Stimulated activated CD4-positive, alpha-beta T cell treated with anti-CD3 and anti-CD28 coated beads, Interleukin-2, amount 100 ng/mL, for 24 hours (primary cell): ENCODE measurements around the gene DHRS4L2.
"Not testable (repeated sequence)": the region's sequence is repeated elsewhere in the genome, so short reads cannot be mapped to it uniquely, and the experiment has no call there.

Source experiments
- DNase-seq, 2 donors: peaks; one replicate each; pipeline ENCODE4 v3.0.0-alpha.2; 2020

Gene DHRS4L2

DNA sequence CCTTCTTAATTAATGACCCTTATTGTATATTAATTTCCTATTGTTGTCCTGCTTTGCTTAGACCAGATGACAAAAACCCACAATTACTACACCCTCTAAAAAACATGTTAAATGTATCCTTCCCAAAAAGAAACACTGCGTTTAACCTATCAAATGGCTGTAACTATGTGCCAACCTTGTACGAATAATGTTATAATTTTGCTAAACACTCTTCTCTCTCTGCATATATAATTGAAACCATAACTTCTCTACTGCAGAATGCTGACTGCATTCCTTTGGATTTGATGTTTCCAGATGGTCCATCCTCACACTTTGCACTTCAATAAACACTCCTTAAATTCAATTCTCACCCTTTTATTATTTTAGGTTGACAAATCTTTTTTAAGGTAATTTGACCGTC, 31.8 kb downstream of the DHRS4L2 start:
- DNase-seq: not testable (repeated sequence)

DNA sequence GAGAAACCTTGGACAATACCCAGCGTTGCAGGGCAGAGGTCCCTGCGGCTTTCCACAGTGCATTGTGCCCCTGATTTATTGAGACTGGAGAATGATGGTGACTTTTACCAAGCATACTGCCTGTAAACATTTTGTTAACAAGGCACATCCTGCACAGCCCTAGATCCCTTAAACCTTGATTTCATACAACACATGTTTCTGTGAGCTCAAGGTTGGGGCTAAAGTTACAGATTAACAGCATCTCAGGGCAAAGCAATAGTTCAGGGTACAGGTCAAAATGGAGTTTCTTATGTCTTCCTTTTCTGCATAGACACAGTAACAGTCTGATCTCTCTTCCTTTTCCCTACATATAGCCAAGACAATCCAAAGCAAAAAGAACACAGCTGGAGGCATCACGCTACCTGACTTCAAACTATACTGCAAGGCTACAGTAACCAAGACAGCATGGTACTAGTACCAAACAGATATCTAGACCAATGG, 36.2 kb downstream of the DHRS4L2 start:
- DNase-seq: not testable (repeated sequence)

DNA sequence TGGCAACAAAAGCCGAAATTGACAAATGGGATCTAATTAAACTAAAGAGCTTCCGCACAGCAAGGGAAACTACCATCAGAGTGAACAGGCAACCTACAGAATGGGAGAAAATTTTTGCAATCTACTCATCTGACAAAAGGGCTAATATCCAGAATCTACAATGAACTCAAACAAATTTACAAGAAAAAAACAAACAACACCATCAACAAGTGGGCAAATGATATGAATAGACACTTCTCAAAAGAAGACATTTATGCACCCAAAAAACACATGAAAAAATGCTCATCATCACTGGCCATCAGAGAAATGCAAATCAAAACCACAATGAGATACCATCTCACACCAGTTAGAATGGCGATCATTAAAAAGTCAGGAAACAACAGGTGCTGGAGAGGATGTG, 41.0 kb downstream of the DHRS4L2 start:
- not testable (repeated sequence) for DNase-seq

DNA sequence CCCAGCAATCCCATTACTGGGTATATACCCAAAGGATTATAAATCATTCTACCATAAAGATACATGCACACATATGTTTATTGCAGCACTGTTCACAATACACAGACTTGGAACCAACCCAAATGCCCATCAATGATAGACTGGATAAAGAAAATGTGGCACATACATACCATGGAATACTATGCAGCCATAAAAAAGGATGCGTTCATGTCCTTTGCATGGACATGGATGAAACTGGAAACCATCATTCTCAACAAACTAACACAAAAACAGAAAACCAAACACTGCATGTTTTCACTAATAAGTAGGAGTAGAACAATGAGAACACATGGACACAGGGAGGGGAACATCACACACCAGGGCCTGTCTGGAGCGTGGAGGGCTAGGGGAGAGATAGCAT, 42.6 kb downstream of the DHRS4L2 start:
- DNase-seq: not testable (repeated sequence)

DNA sequence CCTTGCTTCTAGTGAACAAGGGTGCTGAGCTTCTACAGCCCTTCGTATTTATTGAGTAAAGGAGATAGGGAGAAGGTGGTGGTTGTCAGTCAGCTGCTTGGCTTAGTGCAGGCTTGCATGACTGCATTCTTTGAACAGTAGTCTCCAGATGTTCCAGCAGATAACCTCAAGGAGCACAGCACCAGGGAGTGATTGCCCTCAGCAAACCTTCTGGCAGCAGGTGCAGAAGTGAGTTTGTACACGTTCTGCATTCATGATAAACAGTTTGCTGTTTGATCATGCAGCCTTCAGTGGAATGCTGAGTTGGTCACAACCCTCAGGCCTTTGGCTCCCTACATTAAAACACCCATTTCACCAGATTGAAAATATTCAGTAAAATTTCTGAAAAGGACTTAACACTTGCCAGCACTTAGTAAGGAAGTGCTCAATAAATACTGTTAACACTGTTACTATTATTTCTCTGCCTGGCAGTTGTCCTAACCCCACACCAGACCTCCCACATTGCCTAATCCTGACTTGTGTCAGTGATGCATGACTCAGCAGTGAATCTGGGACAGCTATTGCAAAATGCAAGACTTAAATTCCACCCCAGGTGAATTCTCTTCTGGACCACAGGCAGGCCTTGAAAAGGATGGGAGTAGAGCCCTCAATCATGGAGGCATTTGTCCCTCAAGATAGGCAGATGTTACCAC, 44.1 kb downstream of the DHRS4L2 start:
- no peak for DNase-seq

DNA sequence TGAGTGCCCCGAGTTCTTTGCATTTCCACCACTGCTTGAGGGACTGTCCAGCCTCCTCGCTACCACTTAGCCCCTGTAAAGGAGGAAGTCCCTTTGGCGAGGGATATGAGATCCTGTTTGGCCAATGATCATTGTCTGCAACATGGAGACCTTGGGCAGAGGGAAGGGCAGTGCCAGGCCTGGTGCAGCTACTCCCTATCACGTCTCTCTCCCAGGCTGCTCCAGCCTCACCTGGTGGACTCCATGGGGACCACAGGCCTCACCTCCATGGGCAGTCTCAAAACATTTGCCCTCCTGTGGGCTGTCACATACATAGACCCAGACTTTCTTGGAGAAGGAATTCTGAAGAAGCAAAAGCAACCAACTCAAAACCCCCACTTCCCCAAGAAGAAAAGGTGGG, 47.0 kb downstream of the DHRS4L2 start:
- DNase-seq: not testable (repeated sequence)

DNA sequence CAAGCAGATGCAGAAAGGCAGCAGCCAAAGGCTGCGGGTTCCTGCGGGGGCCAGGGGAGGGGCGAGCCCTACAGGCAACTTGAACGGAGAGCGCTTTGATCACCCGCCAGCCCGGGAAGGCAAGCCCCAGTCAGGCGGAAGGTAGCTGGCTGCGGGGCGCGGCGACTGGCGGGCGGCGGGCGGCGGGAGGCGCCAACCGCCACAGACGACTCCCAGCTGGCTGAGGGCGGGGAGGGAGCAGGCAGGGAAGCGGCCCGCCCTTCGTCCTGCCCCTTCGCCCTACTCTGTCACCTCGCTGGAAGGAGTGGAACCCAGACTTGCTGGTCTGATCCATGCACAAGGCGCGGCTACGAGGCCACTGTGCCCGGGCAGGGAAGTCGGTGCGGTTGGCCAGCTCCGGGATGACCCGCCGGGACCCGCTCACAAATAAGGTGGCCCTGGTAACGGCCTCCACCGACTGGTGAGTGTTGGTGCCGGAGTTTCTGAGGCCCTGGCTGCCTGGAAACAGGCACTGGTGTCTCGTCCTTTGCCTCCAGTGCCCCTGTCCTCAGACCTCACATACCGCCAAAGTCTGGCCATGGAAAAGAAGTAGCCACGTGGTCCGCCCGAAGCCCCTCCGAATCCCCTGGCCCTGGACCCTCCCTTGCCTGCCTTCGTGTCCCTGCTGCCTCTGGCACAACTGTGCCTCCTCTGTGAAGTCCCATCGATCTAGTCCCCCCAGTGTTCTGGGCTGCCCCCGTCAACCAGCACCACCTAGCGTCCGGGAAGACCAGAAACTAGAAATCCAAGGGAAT, 47.6 kb downstream of the DHRS4L2 start:
- peak; percentile 67 to 71 for DNase-seq

DNA sequence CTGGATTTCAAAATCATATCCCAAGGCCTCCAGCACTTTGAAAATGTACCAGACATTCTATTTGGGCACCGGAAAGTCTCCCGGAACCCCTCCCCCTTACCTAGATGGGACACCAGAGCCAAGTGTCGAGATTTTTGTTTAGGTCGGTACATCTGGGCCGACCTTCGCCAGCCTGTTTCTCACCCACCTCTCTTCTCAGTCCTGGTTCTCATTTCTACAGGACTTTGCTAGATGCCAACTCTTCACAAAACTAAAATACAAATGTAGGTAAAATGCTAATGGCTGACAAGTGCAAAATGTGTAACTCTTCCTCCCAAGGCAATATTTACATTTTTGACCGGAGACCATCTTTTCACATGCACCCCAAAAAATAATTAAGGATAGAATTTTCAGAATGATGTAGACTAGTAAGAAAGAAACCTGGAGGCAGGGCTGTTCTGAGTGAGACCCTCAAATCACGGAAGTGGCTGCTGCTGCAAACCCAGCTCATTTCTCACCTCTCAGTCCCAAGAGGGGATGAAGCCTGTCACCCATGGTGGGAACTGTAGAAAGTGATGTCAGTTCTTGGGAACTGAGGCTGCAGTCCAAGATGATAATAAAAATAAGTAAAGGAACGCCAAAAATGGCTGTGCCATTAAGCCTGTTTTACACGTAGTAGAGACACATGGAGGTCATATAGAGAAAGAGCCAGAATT, 48.4 kb downstream of the DHRS4L2 start:
- DNase-seq: not testable (repeated sequence)

DNA sequence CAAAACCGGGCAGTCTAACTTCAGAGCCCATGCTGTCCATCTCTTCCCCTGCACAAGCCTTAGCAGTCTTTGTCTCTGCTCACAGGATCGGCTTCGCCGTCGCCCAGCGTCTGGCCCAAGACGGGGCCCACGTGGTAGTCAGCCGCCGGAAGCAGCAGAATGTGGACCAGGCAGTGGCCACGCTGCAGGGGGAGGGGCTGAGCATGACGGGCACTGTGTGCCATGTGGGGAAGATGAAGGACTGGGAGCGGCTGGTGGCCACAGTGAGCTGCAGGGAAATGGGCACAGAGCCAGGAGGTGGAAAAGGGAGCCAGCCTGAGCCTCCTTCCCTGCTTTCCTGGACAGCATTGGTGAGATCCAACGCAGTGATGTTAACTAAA, 48.9 kb downstream of the DHRS4L2 start:
- DNase-seq: no peak

DNA sequence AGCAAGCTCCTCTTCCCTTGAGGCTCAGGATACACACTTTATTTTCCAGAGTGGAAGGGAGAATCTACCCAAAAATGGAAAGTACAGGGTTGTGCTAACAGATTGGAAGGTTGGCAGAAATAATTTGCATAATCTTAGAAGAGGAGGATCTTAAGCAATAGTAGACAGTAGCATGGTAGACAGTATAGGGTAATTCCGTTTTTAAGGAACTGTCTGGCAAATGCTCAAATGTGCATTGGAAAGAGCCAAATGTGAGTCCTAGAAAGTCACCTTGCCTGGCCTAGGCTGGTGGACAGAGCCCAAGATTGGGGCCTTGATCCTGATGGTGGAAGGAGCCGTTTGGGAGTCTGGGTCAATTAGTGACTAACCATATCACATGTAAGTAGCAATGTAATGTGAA, 50.0 kb downstream of the DHRS4L2 start:
- DNase-seq: no peak

DNA sequence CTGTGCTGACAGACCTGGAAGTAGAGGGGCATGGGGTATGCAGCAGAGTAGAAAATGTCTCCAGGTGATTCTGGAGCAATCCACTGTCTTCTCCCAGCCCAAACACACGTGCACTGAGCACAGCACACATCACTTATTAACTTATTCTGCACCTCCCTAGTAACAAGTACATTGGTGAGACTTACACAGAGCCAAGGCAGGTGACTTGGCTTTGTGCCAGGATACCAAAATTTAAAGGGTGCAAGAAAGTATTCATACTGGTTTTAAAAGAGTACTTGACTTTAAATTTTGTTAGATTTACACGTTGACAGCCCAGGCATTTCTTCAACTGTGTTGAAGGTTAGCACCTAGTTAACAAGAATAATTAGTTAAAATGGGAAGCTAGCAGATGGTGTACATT, 52.0 kb downstream of the DHRS4L2 start:
- DNase-seq: no peak

DNA sequence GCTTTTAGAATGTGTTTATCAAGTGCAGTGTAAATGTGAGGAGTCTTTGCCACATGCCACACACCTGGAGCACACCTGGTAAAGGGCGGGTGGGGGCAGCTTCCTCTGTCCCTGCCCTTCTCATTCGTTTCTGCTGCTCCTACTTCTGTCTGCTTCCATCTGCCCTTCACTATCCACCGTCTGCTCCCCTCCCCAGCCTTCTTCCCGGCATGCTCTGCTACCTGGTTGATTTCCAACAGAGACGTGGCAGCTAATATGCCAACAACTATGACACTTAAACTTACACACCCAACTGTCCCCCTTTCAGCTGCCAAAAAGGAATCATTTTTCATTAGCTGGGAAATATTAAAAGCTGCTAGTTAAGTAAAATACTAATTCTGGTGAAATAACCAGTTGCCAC, 54.0 kb downstream of the DHRS4L2 start:
- DNase-seq: no peak

DNA sequence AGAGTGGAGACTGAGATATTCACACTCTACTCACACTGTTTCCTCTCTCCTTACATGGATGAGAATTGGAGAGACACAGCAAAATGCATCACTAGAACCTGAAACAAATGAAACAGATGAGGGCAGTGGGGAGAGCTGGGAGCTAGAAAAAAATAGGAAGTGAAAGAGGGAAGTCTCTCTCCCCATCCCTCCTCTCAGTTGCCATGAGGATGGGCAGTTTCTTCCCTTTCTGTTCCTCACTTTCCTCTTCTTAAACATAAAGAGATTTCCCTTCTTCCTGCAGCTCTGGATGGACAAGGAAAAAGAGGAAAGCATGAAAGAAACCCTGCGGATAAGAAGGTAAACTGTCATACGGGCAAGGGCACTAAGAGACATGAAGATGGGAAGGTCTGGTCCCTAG, 60.3 kb downstream of the DHRS4L2 start:
- not testable (repeated sequence) for DNase-seq

DNA sequence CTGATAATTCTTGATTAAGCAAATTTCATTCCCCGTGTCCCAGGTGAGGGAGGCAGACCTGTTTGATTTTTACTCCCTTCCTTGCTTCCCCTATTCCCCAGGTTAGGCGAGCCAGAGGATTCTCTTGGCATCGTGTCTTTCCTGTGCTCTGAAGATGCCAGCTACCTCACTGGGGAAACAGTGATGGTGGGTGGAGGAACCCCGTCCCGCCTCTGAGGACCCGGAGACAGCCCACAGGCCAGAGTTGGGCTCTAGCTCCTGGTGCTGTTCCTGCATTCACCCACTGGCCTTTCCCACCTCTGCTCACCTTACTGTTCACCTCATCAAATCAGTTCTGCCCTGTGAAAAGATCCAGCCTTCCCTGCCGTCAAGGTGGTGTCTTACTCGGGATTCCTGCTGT, 62.0 kb downstream of the DHRS4L2 start:
- not testable (repeated sequence) for DNase-seq

DNA sequence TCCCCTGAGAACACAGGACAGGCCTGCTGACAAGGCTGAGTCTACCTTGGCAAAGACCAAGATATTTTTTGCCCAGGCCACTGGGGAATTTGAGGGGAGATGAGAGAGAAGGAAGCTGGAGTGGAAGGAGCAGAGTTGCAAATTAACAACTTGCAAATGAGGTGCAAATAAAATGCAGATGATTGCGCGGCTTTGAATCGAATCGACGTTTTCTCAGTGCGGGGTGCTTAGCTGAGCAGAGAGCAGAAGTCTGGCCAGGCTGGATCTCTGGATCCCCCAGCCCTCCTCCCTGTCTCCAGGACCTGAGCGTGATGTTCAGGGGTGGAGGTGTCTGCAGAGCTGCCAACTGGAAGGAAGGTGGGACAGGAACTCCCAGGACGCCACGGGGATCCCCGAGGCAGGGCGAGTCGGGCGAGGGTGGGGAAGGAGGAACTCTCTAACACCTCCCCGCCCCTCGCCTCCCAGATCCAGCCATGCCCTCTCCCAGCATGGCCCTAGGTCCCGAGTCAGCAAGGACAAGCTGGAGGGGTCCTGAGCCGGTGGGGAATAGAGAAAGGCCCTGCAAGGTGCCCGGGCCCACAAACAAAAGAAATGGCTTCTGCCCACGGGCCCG, 62.6 kb downstream of the DHRS4L2 start:
- no peak for DNase-seq

DNA sequence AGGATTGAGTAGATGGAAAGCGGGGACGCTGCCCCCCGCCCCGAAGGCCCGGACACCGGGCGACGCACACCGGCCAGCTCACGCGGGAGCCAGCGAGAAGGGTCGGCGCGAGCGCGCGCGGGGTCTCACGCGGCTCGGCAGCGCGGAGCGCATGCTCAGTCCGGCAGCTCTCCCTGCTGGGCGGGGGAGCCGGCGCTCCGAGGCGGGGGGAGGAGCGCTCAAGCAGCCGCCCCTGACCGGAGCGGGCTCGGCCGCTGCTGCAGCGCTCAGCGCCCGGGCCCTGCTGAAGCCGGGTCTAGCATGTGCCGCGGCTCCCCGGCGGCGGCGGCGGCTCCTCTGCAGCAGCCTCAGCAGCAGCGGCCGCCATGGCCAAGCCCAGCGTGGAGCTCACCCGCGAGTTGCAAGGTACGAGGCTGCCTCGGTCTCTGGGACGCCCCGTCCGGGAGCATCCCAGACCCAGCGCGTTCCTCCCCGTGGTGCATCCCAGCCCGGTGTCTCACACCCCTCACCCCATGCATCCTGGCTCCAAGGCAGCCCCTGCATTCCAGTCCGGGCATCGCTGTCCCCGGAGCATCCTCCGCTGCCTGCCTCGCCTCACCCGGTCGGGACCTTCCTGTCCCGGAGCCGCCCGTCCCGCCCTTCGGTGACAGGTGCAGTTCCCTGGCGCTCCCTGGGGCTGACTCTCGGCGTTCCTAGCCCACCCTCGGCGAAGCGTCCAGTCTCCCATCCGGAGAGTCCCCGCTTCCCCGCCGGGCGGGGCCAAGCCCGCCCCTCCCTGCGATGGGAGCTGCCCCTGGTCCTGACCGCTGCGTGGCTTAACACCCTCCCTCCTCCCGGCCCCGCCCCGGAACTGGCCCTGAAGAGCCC, 63.3 kb downstream of the DHRS4L2 start, which contains the start of gene CARMIL3:
CARMIL3 (plus strand) TSS at position 221 of the 867 bp plus-strand sequence; CDS start at position 366, 145 bp downstream.
- DNase-seq: peak; percentile 62 to 69

DNA sequence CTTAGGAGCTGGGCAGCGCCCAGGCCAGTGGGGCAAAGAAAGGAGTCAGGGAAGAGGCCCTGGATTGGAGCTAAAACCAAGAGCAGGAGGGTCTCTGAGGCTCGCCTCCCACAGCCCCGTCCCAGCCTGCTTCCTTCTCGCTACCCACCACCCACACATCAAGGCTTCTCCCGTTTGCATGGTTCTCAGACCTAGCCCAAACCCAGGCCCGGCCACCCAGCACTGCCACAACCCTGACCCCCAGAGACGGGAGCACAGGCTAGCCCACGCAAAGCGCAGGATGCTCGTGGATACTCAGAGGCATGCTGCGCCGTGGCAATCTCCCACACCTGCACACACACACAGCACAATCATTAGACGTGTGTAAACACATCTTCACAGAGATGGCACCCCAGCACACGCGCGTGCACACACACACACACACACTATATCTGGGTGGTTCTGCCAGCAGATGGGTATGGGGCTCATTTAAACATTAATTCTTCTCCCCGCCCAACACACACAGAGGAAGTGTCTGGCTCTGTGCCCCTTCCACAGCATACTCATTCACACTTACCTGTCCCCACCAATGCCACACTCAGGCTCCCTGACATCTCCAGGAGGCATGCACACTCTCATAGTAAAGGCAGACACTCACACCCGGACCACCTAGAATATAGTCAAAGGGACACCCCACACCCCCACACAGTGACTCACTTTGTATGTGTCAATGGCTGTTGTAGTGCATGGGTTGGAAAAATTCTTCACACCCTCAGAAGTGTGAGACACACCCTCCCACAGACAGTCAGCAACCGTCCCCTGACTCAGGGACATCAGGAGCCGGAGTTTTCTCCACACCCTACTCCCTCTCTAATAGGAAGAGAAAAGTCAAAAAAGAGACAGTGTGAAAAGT, 64.2 kb downstream of the DHRS4L2 start:
- peak; percentile 59 to 79 for DNase-seq

DNA sequence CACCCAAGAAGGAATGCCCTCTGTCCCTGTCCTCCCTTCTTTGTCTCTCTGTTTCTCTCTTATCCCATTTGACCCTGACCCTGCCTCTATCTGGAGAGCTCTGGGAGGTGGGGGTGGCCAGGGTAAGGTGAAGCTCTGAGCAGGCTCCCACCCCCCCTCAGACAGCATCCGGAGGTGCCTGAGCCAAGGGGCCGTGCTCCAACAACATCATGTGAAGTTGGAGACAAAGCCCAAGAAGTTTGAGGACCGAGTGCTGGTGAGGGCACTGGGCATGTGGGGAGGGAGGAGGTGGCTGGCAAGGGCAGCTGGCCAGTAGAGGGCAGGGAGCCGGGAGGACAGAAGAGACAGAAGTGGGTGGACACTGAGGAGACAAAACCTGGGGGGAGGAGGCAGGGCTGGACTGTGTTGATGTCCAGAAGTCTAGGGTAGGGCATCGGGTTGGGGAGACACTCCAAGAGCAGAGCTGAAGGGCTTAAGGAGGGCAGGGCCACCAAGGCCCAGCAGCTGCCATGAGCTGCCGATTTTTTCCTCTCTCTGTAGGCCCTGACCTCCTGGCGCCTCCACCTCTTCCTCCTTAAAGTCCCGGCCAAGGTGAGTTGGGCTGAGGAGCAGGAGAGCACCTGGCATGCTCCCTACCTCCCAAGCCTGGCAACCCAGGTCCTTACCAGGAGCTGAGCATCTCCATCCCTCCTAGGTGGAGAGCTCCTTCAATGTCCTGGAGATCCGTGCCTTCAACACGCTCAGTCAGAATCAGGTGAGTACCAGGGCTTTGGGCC, 65.0 kb downstream of the DHRS4L2 start:
- DNase-seq: no peak

DNA sequence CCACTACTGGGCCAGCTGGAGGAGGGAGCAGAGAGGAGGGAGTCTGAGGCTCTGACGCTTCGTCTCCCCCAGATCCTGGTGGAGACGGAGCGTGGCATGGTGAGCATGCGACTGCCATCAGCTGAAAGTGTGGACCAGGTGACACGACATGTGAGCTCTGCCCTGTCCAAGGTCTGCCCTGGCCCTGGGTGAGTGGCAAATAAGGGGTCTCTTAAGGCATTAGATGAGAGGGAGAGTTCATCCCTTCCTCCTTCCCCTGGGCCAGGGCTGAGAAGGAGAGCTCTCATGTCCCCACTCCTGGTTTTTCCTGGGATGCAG, 65.6 kb downstream of the DHRS4L2 start:
- no peak for DNase-seq

DNA sequence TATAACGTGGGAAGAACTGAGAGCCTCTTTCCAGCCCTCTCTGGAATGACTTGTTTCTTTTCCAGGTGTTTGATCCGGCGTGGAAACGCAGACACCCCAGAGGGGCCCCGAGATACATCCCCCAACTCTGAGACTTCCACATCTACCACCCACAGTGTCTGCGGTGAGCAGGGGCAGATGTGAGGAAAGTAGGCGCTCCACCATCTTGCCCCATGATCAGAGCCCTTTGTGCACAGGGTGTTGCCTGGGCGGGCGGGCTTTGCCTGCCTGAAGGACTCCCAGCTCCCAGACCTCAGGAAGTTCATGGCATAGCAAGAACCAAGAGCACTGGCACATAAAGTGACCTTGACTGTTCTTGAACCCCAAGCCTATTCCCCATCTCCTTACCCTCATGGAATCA, 65.9 kb downstream of the DHRS4L2 start:
- DNase-seq: no peak
